ENCODE data around the gene LIN52. TPM values are rescaled to one million over a fixed set of nuclear protein-coding genes. Genes with fewer than 3 reads are reported as not detected.

Gene LIN52
- total and polyA plus RNA-seq, 8 donors, result 10.1 to 16.7 (median 15.4) TPM

DNA sequence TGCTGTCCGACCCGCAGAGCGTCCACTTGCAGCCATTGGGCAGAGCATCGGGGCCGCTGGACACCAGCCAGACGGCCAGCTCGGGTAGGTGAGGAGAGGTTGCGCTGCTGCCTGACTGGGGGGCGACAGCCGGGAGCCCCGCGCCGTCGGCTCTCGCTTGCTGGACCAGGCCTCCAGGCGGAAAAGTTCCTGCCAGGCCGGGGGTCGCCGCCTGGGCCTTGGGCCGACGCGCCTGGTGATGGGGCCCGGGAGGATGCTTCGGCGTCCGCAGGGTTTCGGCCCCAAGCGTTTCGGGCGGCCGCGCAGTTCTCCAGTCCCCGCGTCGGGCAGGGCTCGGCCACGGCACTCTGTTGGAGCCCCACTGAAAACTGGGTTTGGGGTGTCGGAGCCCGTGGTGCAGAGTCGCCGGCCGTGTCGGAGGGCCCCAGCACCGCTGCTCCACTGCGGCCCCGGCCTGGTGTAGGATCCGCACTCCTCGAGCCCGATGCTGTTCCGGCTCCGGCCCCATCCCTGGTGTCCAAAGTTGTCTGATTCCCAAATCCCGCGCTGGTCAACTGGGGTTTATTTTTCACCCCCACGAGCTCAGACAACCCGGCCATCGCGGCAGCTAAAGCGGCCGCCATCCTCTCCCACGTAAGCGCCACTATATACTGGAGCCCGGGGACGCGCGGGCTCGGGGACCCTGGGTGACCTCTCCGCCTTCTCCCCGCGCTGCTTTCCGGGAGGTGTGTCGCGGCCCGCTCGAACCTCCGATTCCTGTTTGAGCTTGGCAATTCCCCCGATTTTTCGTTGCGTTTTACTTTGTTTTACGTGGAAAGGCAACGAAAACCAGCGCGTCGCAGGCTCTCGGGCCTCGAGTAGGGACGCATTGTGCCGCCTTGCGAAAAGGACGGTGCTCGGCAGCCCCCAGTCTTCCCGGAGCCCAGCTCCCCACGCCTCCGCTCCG is 155.4 kb downstream of the LIN52 start:
- TF ChIP-seq CTCF (IDR thresholded peaks at IDR 0.05), result no peak
- ATAC-seq, result no peak
- no peak for DNase-seq
- intact Hi-C loops (cut with DNase I), result no loop called here
- Histone ChIP-seq H3K27ac (no peak overlapping the region), H3K36me3 (no peaks in the 10 kb centered on the region), H3K4me1 (peaks cover 15 to 22% of the 10 kb centered on the region in 2 donors), H3K27me3 (peaks cover 71 to 92% of the 10 kb centered on the region in 2 donors), H3K9me3 (no peaks in the 10 kb centered on the region), H3K4me3 (no peak overlapping the region)

DNA sequence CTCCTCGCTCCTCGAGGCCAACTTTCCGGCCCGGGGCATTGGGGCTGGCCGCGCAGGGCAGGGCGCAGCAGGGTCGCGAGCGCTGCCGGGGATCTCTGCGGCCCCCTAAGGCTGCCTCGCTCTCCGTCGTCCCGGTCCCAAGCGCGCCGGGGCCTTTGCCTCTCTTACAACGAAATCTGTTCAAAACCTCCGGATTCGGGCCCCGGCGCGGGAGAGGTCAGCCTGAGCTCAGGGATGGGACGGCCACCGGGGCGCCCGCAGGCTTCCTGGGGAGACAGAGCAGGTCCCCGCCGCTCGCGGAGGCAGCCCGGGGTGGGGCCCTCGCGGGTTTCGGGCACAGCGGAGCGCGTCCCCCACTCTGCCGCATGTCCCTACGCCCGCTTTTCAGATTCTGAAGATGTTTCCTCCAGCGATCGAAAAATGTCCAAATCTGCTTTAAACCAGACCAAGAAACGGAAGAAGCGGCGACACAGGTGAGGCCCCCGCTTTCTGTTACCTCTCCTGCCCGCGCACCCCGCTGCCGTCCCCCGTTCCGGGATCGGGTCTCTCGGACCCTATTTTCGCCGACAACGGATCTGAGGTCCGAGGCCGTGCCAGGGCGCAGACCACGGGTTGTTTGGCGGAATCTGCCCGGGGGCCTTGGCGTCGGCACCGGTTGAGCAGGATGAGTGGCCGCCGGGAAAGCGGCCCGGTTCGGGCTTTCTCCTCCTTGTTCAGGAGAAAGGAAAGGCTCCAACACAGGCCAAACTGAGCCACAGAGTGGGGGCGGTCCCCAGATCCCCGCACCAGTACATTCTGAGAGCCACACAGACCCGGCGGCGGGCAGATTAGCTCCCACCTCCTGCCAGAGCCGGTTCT is 156.3 kb downstream of the LIN52 start:
- Histone ChIP-seq H3K4me3 (no peak overlapping the region), H3K9me3 (no peaks in the 10 kb centered on the region), H3K27ac (no peak overlapping the region), H3K4me1 (peaks cover 15 to 22% of the 10 kb centered on the region in 2 donors), H3K27me3 (peaks cover 71 to 98% of the 10 kb centered on the region in 2 donors), H3K36me3 (no peaks in the 10 kb centered on the region)
- intact Hi-C loops (cut with DNase I), result no loop called here
- ATAC-seq, result peak; percentile 24
- peak in 1 of 4 donors; percentile 24 for DNase-seq
- no peak for TF ChIP-seq CTCF (IDR thresholded peaks at IDR 0.05)

DNA sequence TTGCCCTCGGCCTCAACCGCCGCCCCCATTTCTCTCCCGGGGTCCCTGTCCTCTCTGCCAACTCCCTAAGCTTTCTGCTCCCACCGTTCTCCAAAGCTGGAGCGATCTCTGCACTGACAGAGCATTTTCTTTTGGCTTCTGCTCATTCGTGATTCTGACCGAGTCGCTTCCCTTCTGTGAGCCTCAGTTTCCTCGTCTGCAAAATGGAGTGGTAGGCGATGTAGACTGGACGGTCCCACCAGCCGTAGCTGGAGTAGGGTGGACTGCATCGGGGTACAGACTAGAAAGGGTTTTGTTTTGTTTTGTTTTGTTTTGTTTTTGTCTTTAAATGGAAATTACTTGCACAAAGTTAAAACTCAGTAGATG is 156.9 kb downstream of the LIN52 start:
- DNase-seq, result no peak
- TF ChIP-seq CTCF (IDR thresholded peaks at IDR 0.05), result no peak
- Histone ChIP-seq H3K4me3 (no peak overlapping the region), H3K36me3 (no peaks in the 10 kb centered on the region), H3K27ac (no peak overlapping the region), H3K9me3 (no peaks in the 10 kb centered on the region), H3K27me3 (peaks cover 71 to 98% of the 10 kb centered on the region in 2 donors), H3K4me1 (peaks cover 15 to 22% of the 10 kb centered on the region in 2 donors)
- intact Hi-C loops (cut with DNase I), result no loop called here
- no peak for ATAC-seq

- peaks cover 71 to 98% of the 10 kb centered on the region in 2 donors for H3K27me3 ChIP-seq
- H3K4me3 ChIP-seq, result no peak overlapping the region
- H3K4me1 ChIP-seq, result peaks cover 15 to 22% of the 10 kb centered on the region in 2 donors
- ATAC-seq (no peak), DNase-seq (no peak)
- no peak overlapping the region for H3K27ac ChIP-seq
- no peaks in the 10 kb centered on the region for H3K36me3 ChIP-seq
- no peaks in the 10 kb centered on the region for H3K9me3 ChIP-seq
- intact Hi-C loops (cut with DNase I), result no loop called here
- no peak for TF ChIP-seq CTCF (IDR thresholded peaks at IDR 0.05)
These were observed 157.4 kb downstream of the LIN52 start for GRCh38 chr14:74242021-74242779.
